Right forelimb (tissue), 1 donor: Measurements from ENCODE around the gene LFNG.

ENCODE experiments used
- DNase-seq: peaks from one replicate; pipeline ENCODE4 v3.0.0-alpha.2; 2018

LFNG gene

DNA sequence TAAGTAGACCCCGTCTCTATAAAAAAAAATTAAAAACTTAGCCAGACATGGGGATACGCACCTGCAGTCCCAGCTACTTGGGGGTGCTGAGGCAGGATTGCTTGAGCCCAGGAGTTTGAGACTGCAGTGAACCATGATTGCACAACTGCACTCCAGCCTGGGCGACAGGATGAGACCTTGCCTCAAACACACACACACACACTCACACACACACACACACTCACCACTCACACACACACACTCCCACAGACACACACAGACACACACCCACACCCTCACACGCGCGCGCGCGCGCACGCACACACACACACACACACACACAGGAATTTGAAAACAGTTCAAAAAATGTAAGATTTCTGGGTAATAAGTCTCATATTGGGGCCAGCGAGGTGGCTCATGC lies 34.7 kb upstream of the LFNG start:
- DNase-seq: no peak

DNA sequence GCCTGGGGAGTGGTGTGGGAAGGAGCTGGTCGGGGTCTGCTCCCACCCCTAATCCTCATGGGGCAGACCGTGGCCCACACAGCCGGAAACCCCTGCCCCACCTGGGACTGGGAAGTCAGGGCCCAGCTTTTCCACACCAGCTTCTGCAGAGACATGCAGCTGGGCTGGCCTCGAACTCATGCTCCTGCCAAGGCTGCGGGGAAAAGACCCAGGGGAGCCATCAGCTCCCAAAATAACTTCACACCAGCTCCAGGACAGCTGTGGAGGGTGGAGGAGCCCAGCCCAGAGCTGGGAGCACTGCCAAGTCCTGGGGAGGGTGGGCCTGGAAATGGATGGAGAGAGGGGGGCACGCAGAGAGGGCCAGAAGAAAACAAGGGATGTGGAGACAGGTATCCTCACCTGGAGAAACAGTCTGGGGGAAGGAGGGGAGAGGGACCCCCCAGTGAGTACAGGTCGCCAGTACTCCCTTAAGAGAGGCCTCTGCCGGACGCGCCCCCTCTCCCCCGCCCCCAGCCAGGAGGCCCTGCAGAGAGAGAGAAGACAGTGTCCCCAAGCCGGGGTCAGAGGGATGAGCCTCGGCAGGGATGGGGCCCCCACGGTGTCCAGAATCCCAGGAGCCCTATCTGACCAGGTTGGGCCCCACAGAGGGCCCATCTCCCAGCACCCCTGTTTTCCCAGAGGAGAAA lies 31.8 kb upstream of the LFNG start:
- peak; percentile 88 for DNase-seq

DNA sequence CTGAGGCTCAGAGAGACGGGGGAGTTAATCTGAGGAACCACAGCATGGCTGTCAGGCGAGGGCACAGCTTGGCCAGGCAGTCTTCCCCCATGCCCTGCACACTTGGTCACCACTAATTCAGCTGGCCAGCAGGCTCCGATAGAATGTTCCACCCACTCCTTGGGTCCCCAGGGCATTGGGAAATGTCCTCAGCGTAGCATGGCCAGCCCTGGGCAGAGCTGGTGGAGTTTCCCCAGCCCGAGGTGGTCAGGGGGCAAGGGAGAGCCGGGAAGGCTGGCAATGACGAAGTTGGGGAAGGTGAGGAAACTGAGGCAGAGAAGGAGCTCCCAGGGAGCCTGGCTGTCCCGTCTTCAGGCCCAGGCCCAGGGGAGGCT lies 31.3 kb upstream of the LFNG start:
- no peak for DNase-seq

DNA sequence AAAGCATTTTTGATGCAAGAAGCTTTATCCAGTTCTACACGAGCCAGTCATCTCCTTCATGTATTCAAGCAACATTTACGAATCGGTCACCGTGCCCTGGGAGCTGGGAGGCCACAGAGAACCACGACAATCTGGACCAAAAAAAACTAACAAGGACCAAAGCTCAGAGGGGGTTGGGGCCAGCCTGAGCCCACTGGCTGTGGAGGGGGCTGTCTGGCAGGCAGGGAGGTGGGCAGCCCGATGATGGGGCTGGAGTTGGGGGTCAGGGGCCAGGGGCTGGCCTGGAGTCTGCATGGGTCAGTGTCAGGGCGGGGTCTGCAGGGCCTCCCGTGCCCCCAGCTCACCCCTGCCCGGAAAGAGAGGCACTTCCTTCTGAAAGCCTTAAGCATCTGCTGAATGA lies 30.9 kb upstream of the LFNG start:
- no peak for DNase-seq

DNA sequence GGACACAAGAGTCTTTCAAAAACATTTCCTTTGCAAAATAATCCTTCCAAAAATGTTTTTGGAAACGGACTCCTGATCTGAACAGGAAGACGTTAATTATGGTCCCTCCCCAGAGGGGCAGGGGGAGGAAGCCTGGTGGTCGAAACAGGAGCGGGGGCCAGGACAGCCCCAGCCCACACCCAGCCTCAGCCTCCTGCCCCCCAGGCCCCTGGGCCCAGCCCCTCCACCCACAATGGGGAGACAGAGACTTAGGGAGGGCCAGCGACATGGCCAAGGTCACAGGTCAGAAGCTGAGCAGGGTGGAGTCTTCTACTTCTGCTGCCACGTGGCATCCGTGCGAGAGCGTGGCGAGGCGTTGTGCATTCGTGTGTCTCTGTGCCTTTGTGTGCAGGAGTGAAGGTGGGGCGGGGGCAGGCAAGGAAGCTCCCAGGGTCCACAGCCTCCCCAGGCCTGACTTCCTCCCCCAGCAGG lies 29.4 kb upstream of the LFNG start:
- no peak for DNase-seq

DNA sequence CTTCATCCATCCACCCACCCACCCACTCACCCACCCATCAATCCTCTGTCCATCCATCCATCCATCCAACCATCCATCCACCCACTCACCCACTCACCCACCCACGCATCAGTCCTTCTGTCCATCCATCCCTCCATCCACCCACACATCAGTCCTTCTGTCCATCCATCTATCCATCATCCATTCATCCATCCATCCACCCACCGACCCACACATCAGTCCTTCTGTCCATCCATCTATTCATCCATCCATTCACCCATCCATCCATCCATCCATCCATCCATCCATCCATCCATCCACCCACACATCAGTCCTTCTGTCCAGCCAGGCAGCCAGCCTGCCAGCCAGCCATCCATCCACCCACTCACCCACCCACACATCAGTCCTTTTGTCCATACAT lies 27.5 kb upstream of the LFNG start:
- no peak for DNase-seq

DNA sequence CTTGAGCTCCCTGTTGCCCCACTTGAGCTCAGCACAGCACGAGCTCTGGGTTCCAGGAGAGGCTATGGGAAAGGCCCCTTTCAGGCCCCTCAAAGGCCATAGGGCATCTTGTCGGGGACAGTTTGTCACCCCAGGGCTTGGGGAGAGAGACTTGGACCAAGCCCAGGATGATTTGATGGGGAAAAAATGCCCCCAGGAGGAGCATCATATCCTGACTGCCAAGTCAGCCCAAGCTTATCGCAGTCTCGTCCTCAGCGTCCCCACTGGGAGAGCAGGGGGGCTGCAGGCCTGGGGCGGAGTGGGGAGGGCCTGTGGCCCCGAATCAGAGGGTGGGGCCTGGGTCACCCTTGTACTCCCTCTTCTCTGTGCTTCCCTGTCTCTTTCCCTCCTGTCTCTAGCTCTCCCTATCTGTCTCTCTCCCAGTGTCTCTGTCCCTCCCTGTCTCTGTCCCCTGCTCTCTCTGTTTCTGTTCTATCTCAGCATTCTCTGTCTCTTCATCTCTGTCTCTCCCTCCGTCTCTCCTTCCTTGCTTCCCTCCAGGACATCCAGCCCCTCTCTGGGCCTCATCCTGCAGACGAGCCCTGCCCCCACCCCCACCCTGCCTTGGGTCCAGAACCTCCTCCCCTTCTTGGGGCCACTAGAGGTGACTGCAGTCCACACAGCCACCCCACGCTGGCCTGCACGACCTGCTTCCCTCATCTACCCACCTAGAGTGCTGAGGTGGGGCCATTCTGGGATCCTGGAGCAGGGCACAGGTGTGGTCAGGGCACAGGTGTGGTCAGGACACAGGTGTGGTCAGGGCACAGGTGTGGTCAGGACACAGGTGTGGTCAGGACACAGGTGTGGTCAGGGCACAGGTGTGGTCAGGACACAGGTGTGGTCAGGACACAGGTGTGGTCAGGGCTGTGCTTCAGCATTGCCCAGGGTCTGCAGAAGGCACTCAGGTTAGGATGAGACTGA lies 26.1 kb upstream of the LFNG start:
- no peak for DNase-seq

DNA sequence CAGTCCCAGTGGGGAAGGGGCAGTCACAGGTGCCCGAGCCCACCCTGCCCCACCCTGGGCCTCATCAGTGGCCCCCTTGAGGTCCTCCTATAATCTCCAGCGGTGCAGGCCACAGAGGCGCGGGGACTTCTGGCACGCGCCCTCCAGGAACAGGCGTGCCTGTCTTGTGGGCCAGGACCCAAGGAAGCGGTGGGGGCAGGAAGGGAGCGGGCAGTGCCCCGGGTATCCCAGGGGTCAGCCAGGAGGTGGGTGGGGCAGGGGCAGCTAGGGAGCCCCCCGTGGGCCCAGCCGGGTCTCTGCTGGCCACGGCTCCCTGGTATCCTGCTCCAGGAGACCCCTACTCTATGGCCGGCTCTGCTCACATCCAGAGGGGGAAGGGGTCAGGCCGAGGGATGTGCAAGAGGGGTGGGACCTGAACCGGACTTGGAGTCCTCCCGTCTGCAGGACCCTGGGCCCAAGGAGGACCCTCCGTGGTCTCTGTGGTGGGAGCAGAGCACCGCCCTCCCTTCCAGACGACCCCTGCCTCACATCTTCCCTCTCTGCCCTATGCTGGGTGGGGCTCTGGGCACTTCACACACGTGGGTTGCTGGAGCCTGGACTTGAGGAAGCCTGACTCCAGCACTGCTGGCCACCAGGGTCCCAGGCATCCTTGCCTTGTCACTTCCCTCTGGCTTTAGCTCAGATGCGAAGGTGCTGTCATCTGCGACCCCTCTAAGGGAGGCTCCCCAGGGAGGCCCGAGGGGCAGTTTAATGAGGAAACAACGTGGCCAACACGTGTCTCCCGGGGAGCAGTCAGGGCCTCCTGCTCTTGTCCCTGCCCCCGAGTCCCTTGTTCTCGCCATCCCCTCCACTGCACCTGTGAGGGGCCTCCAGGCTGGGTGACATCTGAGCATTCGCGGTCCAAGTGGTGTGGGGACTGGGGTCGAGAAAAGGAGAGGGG lies 25.1 kb upstream of the LFNG start:
- DNase-seq: no peak

DNA sequence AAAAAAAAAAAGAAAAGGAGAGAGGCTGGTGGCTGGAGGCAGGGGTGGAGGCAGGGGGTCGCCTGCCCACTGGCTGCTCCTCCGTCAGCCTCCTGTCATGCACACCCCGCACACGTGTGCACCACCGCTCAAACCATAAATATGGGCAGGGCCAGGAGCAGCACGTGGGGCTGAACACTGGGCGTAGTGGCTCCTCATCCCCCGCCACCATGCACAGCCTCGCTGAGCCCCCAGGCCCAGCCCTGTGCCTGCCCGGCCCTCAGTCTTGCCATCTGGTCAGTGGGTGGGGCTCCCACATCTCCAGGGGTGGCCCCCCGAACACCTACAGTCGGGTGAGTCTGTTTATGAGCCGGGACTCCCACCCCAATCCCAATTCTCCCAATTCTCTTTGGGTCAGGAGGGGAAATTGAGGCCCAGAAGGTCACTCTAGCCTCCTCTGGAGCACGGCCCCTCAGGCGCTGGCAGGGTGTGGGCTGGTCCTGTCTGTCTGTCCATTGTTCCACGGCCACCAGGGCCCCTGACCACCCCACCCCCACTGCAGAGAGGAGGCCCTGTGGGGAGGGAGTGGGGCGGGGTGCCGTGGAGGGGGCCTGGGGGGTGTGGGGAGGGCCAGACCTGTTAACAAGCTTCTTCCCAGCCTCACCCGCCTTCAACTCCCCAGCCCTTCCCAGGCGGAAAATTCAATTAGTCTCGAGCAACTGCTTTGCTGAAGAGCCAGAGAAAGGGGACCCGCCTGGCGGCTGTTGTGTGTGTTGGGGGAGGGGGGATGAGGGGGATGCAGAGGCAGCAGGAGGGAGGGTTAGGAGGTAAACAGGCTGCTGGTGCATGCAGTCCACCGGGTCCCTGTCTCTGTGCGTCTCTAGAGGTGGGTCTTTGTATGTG lies 23.9 kb upstream of the LFNG start:
- peak; percentile 77 for DNase-seq

DNA sequence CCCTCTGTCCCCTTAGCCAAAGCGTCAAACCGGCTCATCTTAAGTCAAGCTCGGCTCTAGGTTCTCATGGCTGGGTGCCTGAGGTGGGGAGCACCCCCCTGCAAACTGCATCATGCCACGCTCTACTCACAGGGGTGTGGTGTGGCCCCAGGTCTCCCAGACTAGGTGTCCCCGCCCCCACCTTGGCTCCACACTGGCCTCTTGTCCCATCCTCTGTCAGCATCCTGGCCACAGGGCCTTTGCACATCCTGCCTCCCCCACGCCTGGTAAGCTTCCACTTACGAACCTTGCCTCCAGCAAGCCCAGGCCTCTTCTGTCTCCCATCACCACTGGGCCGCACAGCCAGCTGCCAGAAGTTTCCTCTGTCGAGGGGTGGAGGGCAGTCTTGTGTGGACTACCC lies 23.2 kb upstream of the LFNG start:
- DNase-seq: no peak

DNA sequence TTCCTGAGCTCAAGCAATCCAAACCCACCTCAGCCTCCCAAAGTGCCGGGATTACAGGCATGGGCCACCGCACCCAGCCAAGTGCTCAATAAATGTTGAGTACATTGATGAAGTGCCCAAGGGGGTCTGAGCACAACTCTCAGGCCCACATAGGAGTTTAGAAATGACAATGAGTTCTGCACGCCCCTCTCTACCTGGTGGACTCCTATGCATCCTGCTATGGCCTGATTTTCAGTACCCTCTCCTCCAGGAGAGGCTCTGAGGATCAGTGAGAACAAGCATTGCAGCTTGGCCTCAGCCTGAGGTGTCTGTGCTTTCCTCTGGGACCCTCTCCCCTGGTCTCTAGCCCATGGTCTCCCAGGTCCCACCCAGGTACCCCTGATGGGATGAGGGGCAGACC lies 22.5 kb upstream of the LFNG start:
- no peak for DNase-seq

DNA sequence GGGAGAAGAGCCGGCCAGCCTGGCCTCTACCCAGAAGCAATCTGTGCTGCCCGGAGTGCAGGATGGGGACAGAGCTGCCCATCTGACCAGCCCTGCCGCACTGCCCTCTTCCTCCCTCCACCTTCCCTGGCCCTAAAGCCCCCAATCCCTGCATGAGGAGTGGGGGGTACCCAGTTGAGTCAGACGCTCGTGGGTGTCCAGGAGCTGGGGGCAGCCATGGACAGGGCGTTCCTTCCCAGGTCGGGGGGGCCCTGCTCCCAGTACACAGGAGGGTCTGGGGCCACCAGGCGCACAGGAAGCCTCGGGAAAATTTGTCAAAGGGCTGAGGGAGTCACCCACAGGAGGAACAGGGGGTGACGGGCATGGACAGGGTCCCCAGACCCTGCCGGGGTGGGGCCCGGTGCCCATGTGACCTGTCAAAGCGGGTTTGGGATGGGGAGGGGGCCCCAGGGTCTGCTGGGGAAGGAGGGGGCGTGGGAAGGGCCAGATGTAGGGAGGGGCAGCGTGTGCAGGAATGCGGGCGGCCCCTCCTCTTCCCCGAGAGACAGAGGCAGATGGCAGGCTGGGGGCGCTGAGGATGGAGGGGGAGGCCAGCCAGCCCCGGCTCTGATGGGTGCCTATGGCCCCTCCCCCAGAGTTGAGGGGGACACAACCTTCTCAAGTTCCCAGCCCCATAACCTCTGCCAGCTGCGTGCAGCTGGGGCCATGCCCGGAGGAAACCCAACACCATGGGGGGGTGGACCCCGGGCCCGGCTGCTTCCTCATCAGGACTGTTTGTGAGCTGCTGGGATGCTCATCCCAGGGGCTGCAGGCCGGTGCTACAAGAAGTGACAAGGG lies 21.9 kb upstream of the LFNG start:
- DNase-seq: peak; percentile 88

DNA sequence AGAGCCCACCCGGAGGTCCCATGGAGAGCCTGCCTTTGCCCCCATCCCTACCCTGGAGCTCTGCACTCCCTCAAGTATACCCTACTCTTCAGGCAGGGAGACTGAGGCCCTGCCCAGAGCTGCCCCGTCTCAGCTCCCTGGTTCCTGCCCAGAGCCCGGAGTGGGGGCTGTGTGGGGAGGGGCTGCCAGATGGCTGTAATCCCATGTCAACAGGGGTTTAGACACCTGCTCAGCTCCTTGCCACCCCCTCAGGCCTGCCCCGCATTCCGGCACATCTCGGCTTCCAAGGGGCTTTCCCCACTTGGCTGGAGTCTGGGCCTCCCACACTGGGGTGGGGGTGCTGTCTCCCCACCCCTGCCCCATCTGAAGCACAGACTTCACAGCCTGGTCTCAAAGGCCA lies 20.9 kb upstream of the LFNG start:
- DNase-seq: no peak

DNA sequence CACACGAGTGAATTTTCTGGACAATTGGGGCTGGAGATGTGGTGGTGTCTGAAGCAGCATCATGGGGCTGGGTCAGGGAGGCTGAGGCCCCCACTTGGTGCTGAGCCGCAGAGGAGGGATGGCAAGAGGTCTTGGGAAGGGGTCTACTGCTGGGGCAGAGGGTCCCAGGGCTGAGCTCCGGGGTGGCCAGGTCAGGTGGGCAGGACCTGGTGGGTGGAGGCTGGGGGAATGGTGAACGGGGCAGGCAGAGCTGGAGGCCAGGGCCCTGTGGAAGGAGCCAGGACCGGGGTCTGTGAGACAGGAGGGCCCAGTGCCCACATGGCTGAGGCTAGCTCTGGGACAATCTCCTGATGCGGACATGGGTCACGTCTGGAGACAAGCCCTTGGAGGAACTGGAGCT lies 20.4 kb upstream of the LFNG start:
- no peak for DNase-seq

DNA sequence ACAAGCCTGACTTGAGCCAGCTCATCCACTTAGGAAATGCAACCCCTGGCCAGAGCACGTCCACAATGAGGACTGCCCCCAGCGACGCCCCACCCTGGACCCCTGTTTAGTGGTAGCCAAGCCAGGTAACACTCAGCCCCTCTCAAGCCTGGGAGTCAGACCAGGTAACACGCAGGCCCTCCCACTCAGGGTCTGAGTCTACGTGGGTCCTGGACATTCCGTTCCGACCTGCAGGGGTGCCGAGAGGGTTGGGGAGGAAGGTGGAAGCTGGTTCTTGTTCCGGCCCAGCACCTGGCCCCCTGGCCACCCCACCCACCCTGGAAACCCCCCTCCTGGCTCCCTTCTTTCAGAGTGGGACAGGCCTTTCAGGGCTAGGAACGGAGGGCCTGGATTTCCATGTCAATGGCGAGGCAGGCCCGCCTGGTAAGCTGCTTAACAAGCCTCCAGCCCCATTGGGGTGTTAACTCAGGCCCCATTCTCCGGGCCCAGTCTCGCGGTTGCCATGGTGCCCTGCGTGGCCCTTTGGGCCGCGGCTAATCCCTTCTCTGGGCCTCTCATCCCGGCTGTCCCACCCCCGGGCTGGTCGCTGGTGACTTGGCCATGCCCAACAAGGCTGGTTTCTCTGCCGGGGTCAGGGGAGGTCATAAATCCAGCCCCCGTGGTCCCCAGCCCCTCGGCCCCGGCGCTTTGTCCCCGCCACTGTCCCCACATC lies 19.7 kb upstream of the LFNG start:
- no peak for DNase-seq

DNA sequence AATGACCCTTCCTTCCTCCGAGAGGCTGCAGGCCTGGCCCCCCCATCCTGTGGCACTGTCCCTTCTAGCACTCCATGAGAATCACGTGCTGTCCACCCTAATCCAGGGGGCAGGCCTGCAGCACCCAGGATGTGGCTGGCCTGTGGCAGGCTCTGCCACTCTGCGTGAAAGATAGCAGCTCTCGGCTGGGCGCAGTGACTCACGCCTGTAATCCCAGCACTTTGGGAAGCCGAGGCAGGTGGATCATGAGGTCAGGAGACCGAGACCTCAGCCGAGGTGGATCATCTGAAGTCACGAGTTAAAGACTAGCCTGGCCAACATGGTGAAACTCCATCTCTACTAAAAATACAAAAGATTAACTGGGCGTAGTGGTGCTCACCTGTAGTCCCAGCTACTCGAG lies 18.9 kb upstream of the LFNG start:
- DNase-seq: no peak

DNA sequence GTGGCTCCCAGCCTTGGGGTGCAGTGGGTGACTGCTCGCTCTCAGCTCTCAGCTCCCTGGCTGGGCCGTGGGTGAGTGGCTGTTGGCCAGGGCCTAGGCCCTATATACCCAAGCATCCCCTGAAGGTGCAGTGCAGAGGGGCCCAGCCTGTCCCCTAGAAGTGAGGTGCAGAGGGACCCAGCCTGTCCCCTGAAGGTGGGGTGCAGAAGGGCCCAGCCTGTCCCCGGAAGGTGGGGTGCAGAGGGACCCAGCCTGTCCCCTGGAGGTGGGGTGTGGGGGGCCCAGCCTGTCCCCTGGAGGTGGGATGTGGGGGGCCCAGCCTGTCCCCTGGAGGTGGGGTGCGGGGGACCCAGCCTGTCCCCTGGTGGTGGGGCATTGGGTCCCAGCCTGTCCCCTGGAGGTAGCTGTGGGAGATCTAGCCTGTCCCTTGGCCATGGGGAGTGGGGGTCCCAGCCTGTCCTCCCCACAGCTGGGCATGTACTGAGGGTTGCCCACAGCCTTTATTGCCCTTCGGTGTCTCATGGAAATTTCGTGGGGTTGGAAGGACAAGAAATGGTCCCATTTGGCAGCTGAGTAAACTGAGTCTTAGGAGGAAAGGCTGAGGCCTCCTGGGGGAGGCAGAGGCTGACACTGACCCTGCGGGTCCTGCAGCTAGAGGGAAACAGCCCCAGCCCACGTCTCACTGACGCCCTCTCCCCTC lies 17.5 kb upstream of the LFNG start:
- DNase-seq: no peak

DNA sequence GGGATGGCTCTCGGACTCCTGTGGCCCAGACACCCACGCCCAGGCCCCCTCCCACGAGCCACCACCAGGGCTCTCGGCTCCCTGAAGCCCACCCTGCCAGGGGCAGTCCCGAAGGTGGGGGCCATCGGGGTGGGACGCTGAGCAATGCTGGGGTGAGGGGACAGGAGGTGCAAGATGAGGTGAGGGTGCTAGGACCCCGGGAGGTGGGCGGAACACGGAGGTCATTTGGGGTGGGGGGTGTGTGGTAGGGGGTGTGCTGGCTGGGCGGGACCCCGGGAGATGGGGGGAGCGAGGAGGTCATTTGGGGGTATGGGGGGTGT lies 17.0 kb upstream of the LFNG start:
- DNase-seq: no peak

DNA sequence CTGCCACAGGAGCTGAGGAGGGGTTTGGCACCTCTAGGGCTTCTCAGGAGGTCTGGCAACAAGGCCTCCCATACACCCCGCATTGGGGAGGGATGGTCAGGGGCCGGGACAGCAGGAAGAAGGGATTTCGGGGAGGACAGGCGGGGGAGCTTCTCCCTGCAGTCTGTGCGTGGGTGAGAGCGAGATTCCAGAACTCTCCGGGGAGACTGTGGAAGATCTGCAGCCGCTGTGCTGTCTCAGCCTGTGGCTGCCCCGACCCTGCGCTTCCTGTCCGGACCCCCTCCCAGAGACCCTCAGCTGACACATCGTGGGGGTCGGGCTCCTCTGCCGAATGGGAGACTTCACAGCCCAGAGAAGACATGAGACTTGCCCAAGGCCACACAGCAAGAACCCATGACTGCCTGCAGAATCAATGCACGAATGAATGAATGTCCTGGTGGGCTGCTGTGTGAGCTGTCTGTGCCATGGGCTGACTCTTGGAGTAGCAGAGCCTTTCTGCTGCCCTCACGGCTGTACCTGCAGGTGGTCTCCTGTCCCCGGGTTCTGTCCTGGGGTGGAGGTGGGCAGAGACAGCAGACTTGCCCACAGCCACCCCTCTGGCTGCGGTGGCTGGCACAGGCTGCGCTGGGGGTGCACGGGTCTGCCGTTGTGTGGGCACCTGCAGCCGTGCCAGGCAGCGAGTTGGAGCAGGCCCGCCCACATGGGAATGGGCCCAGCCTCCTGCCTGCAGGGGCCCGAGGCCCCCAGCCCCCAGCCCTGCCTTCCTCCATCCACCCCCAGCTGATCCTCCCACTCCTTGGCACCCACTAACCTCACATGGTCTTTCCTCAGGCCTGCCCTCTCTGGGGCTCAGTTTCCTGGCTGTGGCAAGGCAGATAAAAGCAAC lies 16.3 kb upstream of the LFNG start:
- DNase-seq: no peak
